ENCODE results near the gene GRM8. TPM values are rescaled to one million over a fixed set of nuclear protein-coding genes. Genes with fewer than 3 reads are reported as not detected.

The GRM8 gene
- total and polyA plus RNA-seq, 9 of the 15 experiments (the other 6 are each of a cell fraction or from before 2014, with no cell fraction given), result 0.13 TPM; not detected in 7

- peak overlapping the region; percentile 53 for H3K4me3 ChIP-seq
- H3K9me3 ChIP-seq (replicated peaks; ENCODE audit: control insufficient read depth, insufficient read depth, low read depth, low read length), result no peaks in the 10 kb centered on the region
- H3K27ac ChIP-seq (ENCODE audit: extremely low read depth, low read depth, low read length), result no peak overlapping the region
- no peak for FAIRE-seq
- TF ChIP-seq NFRKB (IDR thresholded peaks at IDR 0.05; ENCODE audit: low read depth) (no peak), HNRNPL (IDR thresholded peaks at IDR 0.05; ENCODE audit: low read depth, low read length) (no peak), HNRNPUL1 (IDR thresholded peaks at IDR 0.05; ENCODE audit: low read length) (no peak), RNF219 (CRISPR knock-in tag; IDR thresholded peaks at IDR 0.05) (no peak), CBFA2T2 (conservative IDR thresholded peaks at IDR 0.05) (no peak), CTCF (IDR thresholded peaks at IDR 0.05 in 2 of 3, conservative IDR thresholded peaks at IDR 0.05 in 1 of 3; ENCODE audit: insufficient read depth in 2 of 3, low read depth in 1 of 3, low read length in 3 of 3) (no peak), ZNF512 (tag; IDR thresholded peaks at IDR 0.05) (no peak)
- peak overlapping the region; percentile 77; the same call in 1 of the 2 replicates for H3K4me2 ChIP-seq (ENCODE audit: insufficient read depth, low read length)
- no peaks in the 10 kb centered on the region for H3K9me1 ChIP-seq (ENCODE audit: control insufficient read depth, insufficient read depth, low read length)
- POLR2A ChIA-PET, result no interaction called here
- H3K9ac ChIP-seq (ENCODE audit: insufficient read depth in 1 of 2, low read depth in 2 of 2, low read length in 2 of 2), result no peak overlapping the region
- no TSS peak for BruUV-seq (replicated peaks)
- no peak for ATAC-seq
- H3K36me3 ChIP-seq (ENCODE audit: control insufficient read depth, insufficient read depth, low read length), result no peaks in the 10 kb centered on the region
- 0 out of 2 replicates have a peak overlapping the region, but pooled peaks have one; percentile 89 for H2AFZ ChIP-seq (ENCODE audit: low read depth, low read length)
- H3K4me1 ChIP-seq (replicated peaks in 1 of 2; ENCODE audit: control insufficient read depth in 2 of 2, insufficient read depth in 2 of 2, low read length in 2 of 2), result peaks cover 0 to 25% of the 10 kb centered on the region in 2 experiments; a peak in 3 of 5 replicates
- no peaks in the 10 kb centered on the region for H3K79me2 ChIP-seq (ENCODE audit: control insufficient read depth, insufficient read depth, low read length)
- in situ Hi-C loops (cut with MboI) (no loop called here), intact Hi-C loops (cut with micrococcal nuclease) (loop anchor here (5.0 kb wide), 1 partner anchor 155 kb away; no protein-coding TSS in a partner anchor)
- DNase-seq (ENCODE audit: extremely low read depth in 1 of 4, low spot score in 3 of 4), result no peak
- H4K20me1 ChIP-seq (replicated peaks; ENCODE audit: control insufficient read depth, insufficient read depth, low read length), result no peaks in the 10 kb centered on the region; the same call in 1 of the 2 replicates
- peaks cover 15 to 44% of the 10 kb centered on the region in 2 experiments; a peak in 4 of 5 replicates for H3K27me3 ChIP-seq (ENCODE audit: control insufficient read depth in 2 of 2, insufficient read depth in 2 of 2, low read length in 2 of 2)
- CTCF ChIA-PET (ENCODE audit: low intra/inter-chr PET ratio), result interaction anchor here (0.7 kb wide), 1 partner anchor 196 kb away, joined by 3 read pairs; no protein-coding TSS in a partner anchor
- 21% methylated on average over 11 of the region's 11 CpGs for WGBS (ENCODE audit: insufficient coverage, low coverage, missing lambda C conversion rate)
Observed at GRCh38 chr7:127252377-127252713, 396 bp downstream of the GRM8 start.

Data from K562 (cell line).